Measurements from ENCODE around the gene PDYN.

The PDYN gene

DNA sequence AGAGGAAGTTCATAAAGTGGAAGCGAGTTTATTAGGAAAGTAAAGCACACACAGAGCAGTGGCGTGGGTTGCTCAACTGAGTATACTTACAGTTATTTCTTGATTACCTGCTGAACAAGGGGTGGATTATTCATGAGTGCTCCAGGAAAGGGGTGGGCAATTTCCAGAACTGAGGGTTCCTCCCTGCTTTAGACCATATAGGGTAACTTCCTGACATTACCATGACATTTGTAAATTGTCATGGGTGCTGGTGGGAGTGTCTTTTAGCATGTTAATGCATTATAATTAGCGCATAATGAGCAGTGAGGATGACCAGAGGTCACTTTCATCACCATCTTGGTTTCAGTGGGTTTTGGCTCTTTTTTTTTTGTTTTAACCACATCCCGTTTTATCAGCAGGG, 29.8 kb downstream of the PDYN start:
- Histone ChIP-seq H3K36me3 (ENCODE audit: insufficient read depth, insufficient read length, low read length) (no peaks in the 10 kb centered on the region), H3K9me3 (ENCODE audit: insufficient read depth, low read length) (no peaks in the 10 kb centered on the region), H3K4me1 (ENCODE audit: insufficient read depth, insufficient read length) (no peaks in the 10 kb centered on the region), H3K9ac (ENCODE audit: insufficient read length, low read depth) (no peak overlapping the region), H3K4me3 (ENCODE audit: insufficient read length, low read depth) (no peak overlapping the region), H3K27me3 (ENCODE audit: insufficient read depth, insufficient read length) (peaks cover 7% of the 10 kb centered on the region)
- TF ChIP-seq ZNF274 (IDR thresholded peaks at IDR 0.05; ENCODE audit: low read depth, low read length), result no peak
- no peak for TF ChIP-seq SUZ12 (IDR thresholded peaks at IDR 0.05; ENCODE audit: extremely low read depth, insufficient read depth, insufficient read length)
- no peak for TF ChIP-seq YY1 (IDR thresholded peaks at IDR 0.05; ENCODE audit: insufficient read depth, insufficient read length)
- no peak for DNase-seq (ENCODE audit: low read depth, low spot score)

DNA sequence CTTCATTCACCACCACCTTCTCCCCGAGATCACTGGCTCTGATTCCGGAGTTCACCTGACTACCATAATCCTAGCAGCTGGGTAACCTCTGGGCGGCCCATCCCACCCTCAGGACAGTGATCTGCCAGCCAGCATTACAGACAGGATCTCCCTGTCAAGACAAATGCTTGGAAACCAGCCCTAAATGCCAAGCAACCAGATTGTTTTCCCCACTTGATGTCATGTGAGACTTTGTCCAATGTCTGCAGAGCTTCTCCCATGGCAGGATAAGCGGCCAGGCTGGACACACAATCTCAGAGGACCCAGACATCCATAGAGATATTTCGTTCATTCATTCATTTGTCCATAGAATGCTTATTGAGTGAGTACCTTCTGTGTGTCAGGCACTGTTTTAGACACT, 32.5 kb downstream of the PDYN start:
- peaks cover 4% of the 10 kb centered on the region for H3K27me3 ChIP-seq (ENCODE audit: insufficient read depth, insufficient read length)
- H3K4me3 ChIP-seq (ENCODE audit: insufficient read length, low read depth), result no peak overlapping the region
- H3K4me1 ChIP-seq (ENCODE audit: insufficient read depth, insufficient read length), result no peaks in the 10 kb centered on the region
- H3K36me3 ChIP-seq (ENCODE audit: insufficient read depth, insufficient read length, low read length), result no peaks in the 10 kb centered on the region
- H3K9me3 ChIP-seq (ENCODE audit: insufficient read depth, low read length), result no peaks in the 10 kb centered on the region
- no peak overlapping the region for H3K9ac ChIP-seq (ENCODE audit: insufficient read length, low read depth)
- TF ChIP-seq ZNF274 (IDR thresholded peaks at IDR 0.05; ENCODE audit: low read depth, low read length) (no peak), YY1 (IDR thresholded peaks at IDR 0.05; ENCODE audit: insufficient read depth, insufficient read length) (no peak), SUZ12 (IDR thresholded peaks at IDR 0.05; ENCODE audit: extremely low read depth, insufficient read depth, insufficient read length) (no peak)
- no peak for DNase-seq (ENCODE audit: low read depth, low spot score)

DNA sequence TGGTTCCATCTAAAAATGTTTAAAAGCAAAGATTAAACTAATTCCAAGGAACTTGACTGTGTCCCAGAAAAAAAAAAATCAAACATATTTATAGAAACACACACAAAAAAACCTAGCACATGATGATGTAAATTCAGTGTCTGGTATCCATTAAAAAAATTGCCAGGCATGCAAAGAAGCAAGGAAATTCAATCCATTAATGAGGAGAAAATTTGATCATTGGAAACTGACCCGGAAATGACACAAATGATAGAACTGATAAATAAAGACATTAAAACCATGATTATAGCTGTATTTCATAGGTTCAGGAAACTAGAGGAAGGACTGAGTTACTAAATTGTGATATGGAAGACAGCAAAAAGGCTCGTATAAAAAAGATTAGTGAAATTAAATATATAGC, 34.7 kb downstream of the PDYN start:
- Histone ChIP-seq H3K36me3 (ENCODE audit: insufficient read depth, insufficient read length, low read length) (no peaks in the 10 kb centered on the region), H3K4me1 (ENCODE audit: insufficient read depth, insufficient read length) (peaks cover 3% of the 10 kb centered on the region), H3K9ac (ENCODE audit: insufficient read length, low read depth) (no peak overlapping the region), H3K9me3 (ENCODE audit: insufficient read depth, low read length) (no peaks in the 10 kb centered on the region), H3K4me3 (ENCODE audit: insufficient read length, low read depth) (no peak overlapping the region), H3K27me3 (ENCODE audit: insufficient read depth, insufficient read length) (no peaks in the 10 kb centered on the region)
- no peak for DNase-seq (ENCODE audit: low read depth, low spot score)
- TF ChIP-seq SUZ12 (IDR thresholded peaks at IDR 0.05; ENCODE audit: extremely low read depth, insufficient read depth, insufficient read length), result no peak
- no peak for TF ChIP-seq YY1 (IDR thresholded peaks at IDR 0.05; ENCODE audit: insufficient read depth, insufficient read length)
- TF ChIP-seq ZNF274 (IDR thresholded peaks at IDR 0.05; ENCODE audit: low read depth, low read length), result no peak

DNA sequence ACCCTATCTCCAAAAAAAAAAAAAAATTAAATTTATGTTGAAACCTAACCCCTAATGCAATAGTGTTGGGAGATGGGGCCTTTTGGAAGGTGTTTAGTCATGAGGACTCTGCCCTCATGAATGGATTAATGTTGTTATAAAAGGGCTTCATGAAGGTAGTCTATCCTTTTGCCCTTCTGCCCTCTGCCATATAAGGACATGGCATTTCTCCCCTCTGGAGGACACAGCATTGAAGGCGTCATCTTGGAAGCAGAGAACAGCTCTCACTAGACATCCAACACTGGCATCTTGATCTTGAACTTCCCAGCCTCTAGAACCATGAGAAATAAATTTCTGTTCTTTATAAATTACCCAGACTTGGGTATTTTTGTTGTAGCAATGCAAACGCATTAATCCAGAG, 35.4 kb downstream of the PDYN start:
- no peaks in the 10 kb centered on the region for H3K9me3 ChIP-seq (ENCODE audit: insufficient read depth, low read length)
- no peak overlapping the region for H3K9ac ChIP-seq (ENCODE audit: insufficient read length, low read depth)
- H3K27me3 ChIP-seq (ENCODE audit: insufficient read depth, insufficient read length), result no peaks in the 10 kb centered on the region
- TF ChIP-seq YY1 (IDR thresholded peaks at IDR 0.05; ENCODE audit: insufficient read depth, insufficient read length), result no peak
- TF ChIP-seq ZNF274 (IDR thresholded peaks at IDR 0.05; ENCODE audit: low read depth, low read length), result no peak
- no peak for TF ChIP-seq SUZ12 (IDR thresholded peaks at IDR 0.05; ENCODE audit: extremely low read depth, insufficient read depth, insufficient read length)
- peaks cover 3% of the 10 kb centered on the region for H3K4me1 ChIP-seq (ENCODE audit: insufficient read depth, insufficient read length)
- H3K36me3 ChIP-seq (ENCODE audit: insufficient read depth, insufficient read length, low read length), result no peaks in the 10 kb centered on the region
- DNase-seq (ENCODE audit: low read depth, low spot score), result no peak
- H3K4me3 ChIP-seq (ENCODE audit: insufficient read length, low read depth), result no peak overlapping the region

DNA sequence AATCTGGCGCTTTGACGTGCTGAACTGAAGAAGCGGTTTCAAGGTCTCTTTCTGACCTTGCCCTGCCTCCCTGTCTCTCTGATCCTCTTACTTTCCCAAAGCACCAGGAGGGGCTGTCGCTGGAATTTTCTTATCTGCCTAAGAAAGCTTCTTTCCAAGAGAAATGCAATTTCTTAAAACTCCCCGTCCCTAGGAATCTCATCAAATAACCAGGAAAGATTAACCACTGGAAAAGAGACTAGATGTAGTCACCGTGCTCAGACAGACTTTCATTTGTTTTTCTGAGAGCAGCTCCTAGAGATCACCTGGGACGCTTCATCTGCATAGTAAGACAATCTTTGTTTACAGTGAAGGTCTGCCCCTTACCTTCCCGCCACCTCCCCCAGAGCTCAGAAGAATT, 38.6 kb downstream of the PDYN start:
- Histone ChIP-seq H3K9ac (ENCODE audit: insufficient read length, low read depth) (no peak overlapping the region), H3K27me3 (ENCODE audit: insufficient read depth, insufficient read length) (no peaks in the 10 kb centered on the region), H3K4me3 (ENCODE audit: insufficient read length, low read depth) (no peak overlapping the region), H3K4me1 (ENCODE audit: insufficient read depth, insufficient read length) (peaks cover 3% of the 10 kb centered on the region), H3K36me3 (ENCODE audit: insufficient read depth, insufficient read length, low read length) (no peaks in the 10 kb centered on the region), H3K9me3 (ENCODE audit: insufficient read depth, low read length) (no peaks in the 10 kb centered on the region)
- TF ChIP-seq YY1 (IDR thresholded peaks at IDR 0.05; ENCODE audit: insufficient read depth, insufficient read length) (no peak), SUZ12 (IDR thresholded peaks at IDR 0.05; ENCODE audit: extremely low read depth, insufficient read depth, insufficient read length) (no peak), ZNF274 (IDR thresholded peaks at IDR 0.05; ENCODE audit: low read depth, low read length) (no peak)
- peak; percentile 75 for DNase-seq (ENCODE audit: low read depth, low spot score)

DNA sequence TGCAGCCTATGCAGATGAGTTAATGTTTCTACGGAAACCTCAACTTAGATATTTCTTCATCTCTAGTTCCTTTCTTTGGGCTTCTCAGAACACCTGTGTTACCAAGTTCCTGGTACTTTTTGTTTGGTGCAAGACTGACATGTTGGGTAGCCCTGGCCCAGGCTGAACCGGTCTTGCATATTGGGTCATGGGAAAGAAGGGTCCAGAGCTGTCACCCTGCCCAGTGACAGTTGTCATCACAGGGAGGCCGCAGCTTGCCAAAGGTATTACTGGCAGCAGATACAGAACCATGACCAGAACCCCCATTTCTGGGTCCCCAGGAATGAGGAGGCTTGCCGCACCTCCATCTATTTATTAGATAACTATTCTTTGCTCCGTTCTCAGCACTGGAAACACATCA, 40.2 kb downstream of the PDYN start:
- DNase-seq (ENCODE audit: low read depth, low spot score), result no peak
- H3K27me3 ChIP-seq (ENCODE audit: insufficient read depth, insufficient read length), result no peaks in the 10 kb centered on the region
- TF ChIP-seq ZNF274 (IDR thresholded peaks at IDR 0.05; ENCODE audit: low read depth, low read length), result no peak
- no peak for TF ChIP-seq YY1 (IDR thresholded peaks at IDR 0.05; ENCODE audit: insufficient read depth, insufficient read length)
- no peak for TF ChIP-seq SUZ12 (IDR thresholded peaks at IDR 0.05; ENCODE audit: extremely low read depth, insufficient read depth, insufficient read length)
- H3K4me1 ChIP-seq (ENCODE audit: insufficient read depth, insufficient read length), result peaks cover 6% of the 10 kb centered on the region
- no peaks in the 10 kb centered on the region for H3K36me3 ChIP-seq (ENCODE audit: insufficient read depth, insufficient read length, low read length)
- H3K4me3 ChIP-seq (ENCODE audit: insufficient read length, low read depth), result no peak overlapping the region
- H3K9ac ChIP-seq (ENCODE audit: insufficient read length, low read depth), result no peak overlapping the region
- H3K9me3 ChIP-seq (ENCODE audit: insufficient read depth, low read length), result no peaks in the 10 kb centered on the region

DNA sequence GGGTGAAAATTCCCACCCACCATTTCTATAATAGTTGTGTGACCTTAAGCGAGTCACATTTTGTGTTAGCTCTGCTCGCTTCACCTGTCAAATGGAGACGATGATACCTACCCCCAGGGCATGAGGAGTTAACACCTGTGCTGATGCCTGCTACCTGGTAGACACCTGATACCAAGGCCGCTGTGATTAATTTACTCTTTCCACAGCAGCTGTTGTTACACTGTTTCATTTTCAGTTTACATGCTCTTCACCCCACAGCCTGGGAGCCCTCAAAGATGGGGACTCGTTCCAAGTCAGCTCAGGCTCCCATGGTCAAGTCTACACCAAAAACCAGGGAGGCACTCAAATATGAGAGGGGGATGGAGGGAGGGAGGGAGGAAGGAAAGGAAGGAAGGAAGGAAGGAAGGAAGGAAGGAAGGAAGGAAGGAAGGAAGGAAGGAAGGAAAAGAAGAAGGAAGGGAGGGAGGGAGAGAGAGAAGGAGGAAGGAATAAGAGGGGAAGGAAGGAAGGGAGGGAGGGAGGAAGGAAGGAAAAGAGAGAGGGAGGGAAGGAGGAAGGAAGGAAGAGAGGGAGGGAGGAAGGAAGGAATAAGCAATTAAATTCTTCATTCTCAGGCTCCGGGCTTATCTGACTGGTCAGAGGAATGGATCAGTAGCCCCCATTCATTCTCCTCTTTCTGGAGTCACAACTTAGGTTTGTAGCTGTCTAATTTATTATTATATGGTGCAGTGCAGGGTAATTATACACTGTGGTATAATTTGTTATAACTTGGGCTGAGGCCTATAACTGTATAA, 40.9 kb downstream of the PDYN start:
- no peaks in the 10 kb centered on the region for H3K9me3 ChIP-seq (ENCODE audit: insufficient read depth, low read length)
- peaks cover 3% of the 10 kb centered on the region for H3K27me3 ChIP-seq (ENCODE audit: insufficient read depth, insufficient read length)
- TF ChIP-seq YY1 (IDR thresholded peaks at IDR 0.05; ENCODE audit: insufficient read depth, insufficient read length), result no peak
- TF ChIP-seq SUZ12 (IDR thresholded peaks at IDR 0.05; ENCODE audit: extremely low read depth, insufficient read depth, insufficient read length), result no peak
- TF ChIP-seq ZNF274 (IDR thresholded peaks at IDR 0.05; ENCODE audit: low read depth, low read length), result no peak
- DNase-seq (ENCODE audit: low read depth, low spot score), result no peak
- no peak overlapping the region for H3K9ac ChIP-seq (ENCODE audit: insufficient read length, low read depth)
- H3K36me3 ChIP-seq (ENCODE audit: insufficient read depth, insufficient read length, low read length), result no peaks in the 10 kb centered on the region
- no peak overlapping the region for H3K4me3 ChIP-seq (ENCODE audit: insufficient read length, low read depth)
- peaks cover 6% of the 10 kb centered on the region for H3K4me1 ChIP-seq (ENCODE audit: insufficient read depth, insufficient read length)

Measured in NT2/D1 (cell line).